22Rv1 (cell line): ENCODE data around the gene PIGQ.

ENCODE experiments used
- ZFX ChIP-seq: fragments of 450-650 bp; IDR thresholded peaks from 2 replicates; pipeline ENCODE4 v1.6.1; 2017; ENCODE audit warnings: antibody characterized with exemption, borderline replicate concordance
- TF ChIP-seq, protein P1 (sequence below): fragments of 450-650 bp; IDR thresholded peaks from 2 replicates; pipeline ENCODE4 v1.5.1; 2017; ENCODE audit warnings: mild to moderate bottlenecking

DNA sequence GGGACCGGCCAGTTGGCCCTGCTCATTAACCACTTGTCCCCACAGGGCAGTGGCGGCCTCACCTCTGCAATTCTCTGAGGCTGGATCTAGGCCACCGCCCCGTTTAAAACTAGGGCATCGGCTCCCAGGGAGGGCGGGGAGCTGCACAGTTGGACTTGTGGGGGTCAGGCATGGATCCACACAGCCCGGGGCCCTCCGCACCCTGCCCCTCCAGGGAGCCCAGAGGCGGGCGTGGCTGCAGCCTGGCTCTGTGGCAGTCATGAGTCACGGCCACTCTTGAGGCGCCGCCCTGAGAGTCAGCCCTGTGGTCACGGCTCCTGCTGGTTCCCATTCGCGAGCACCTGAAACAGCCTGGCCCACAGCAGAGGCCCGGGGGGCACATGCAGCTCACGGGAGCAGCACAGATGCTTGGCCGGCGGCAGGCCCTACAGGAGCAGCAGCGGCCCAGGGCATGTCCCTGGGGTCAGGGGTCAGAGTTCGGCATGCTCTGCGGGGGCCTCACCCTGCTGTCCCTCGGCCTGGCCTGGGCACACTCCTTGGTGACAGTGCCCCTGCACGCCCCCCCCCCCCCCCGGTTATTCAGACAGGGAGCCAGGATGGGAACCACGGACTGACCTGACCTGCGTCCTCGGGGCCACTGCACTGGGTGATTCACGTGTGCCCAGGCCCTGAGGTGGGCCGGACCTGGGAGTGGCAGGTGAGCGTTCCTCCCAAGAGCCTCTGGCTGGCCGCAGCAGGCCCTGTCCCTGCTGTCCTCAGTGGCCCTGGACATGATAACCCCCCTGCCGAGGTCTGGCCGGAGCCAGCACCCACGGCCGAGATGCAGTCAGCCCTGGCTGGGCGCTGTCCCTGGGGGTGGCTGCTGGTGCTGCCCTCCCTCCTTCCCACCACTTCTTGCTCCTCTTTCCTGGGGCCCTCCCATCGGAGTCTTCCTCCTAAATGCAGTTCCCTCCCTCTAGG, 34.0 kb upstream of the PIGQ start:
- TF ChIP-seq, protein P1, sequence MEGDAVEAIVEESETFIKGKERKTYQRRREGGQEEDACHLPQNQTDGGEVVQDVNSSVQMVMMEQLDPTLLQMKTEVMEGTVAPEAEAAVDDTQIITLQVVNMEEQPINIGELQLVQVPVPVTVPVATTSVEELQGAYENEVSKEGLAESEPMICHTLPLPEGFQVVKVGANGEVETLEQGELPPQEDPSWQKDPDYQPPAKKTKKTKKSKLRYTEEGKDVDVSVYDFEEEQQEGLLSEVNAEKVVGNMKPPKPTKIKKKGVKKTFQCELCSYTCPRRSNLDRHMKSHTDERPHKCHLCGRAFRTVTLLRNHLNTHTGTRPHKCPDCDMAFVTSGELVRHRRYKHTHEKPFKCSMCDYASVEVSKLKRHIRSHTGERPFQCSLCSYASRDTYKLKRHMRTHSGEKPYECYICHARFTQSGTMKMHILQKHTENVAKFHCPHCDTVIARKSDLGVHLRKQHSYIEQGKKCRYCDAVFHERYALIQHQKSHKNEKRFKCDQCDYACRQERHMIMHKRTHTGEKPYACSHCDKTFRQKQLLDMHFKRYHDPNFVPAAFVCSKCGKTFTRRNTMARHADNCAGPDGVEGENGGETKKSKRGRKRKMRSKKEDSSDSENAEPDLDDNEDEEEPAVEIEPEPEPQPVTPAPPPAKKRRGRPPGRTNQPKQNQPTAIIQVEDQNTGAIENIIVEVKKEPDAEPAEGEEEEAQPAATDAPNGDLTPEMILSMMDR, result no peak
- TF ChIP-seq ZFX, result no peak
